Osteocyte (in vitro differentiated cells): ENCODE results near the gene DNAJC4. TPM values are rescaled to one million over a fixed set of nuclear protein-coding genes. Genes with fewer than 3 reads are reported as not detected.
A peak's percentile ranks its signal among the peaks of the same experiment; 100 is the strongest.

Experiments
- DNase-seq: peaks from one replicate; pipeline ENCODE4 v3.0.0; 2021; ENCODE audit warnings: mixed read lengths; ENCODE audit not compliant: unreplicated experiment; ENCODE audit errors: extremely low spot score
- H3K27ac Mint-ChIP-seq: one replicate; pipeline ENCODE4 v1.8.0; 2021; ENCODE audit warnings: mild to moderate bottlenecking, mixed read lengths; ENCODE audit not compliant: unreplicated experiment
- H3K27me3 Mint-ChIP-seq: one replicate; pipeline ENCODE4 v1.8.0; 2021; ENCODE audit warnings: mixed read lengths; ENCODE audit not compliant: unreplicated experiment
- H3K36me3 Mint-ChIP-seq: one replicate; pipeline ENCODE4 v1.8.0; 2021; ENCODE audit warnings: mixed read lengths; ENCODE audit not compliant: unreplicated experiment
- H3K4me1 Mint-ChIP-seq: one replicate; pipeline ENCODE4 v1.8.0; 2021; ENCODE audit warnings: mixed read lengths; ENCODE audit not compliant: unreplicated experiment
- H3K4me3 Mint-ChIP-seq: one replicate; pipeline ENCODE4 v1.8.0; 2021; ENCODE audit warnings: mild to moderate bottlenecking, moderate library complexity, mixed read lengths; ENCODE audit not compliant: unreplicated experiment
- H3K9me3 Mint-ChIP-seq: one replicate; pipeline ENCODE4 v1.8.0; 2021; ENCODE audit warnings: mixed read lengths; ENCODE audit not compliant: unreplicated experiment
- total RNA-seq: library from RNA; stranded (reverse); gene quantifications from 2 replicates; pipeline ENCODE4 v1.2.1, GENCODE V29; 2021
- TF ChIP-seq, protein P1 (sequence below): fragments of 200-600 bp; sonication (generic); IDR thresholded peaks from 2 replicates; pipeline ENCODE4 v1.5.0; 2021; ENCODE audit warnings: antibody characterized with exemption, mild to moderate bottlenecking, moderate library complexity

DNAJC4 gene
- total RNA-seq, 1 donor from 2014 or later = 49.9 TPM

DNA sequence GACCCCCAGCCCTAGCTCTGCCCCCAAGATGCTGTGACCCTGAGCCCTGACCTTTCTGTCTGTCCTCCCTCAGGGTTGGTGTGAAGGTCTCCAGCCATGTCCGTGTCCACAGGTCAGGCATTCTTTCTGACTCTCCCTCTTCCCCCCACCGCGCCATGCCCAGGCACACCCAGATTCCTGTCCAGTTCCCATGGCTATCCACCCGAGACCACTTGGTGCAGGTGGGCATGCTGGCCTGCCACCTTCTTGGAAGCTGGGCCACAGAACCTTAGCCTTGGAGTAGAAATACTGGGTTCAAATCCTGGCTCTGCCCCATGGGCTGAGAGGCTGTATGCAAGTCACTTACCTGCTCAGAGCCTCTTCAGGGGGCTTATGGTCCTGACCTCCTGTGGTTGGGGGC, 18.7 kb downstream of the DNAJC4 start:
- H3K9me3 Mint-ChIP-seq = no peaks in the 10 kb centered on the region
- H3K36me3 Mint-ChIP-seq = peaks cover 3% of the 10 kb centered on the region
- H3K27me3 Mint-ChIP-seq = no peaks in the 10 kb centered on the region
- TF ChIP-seq, protein P1, sequence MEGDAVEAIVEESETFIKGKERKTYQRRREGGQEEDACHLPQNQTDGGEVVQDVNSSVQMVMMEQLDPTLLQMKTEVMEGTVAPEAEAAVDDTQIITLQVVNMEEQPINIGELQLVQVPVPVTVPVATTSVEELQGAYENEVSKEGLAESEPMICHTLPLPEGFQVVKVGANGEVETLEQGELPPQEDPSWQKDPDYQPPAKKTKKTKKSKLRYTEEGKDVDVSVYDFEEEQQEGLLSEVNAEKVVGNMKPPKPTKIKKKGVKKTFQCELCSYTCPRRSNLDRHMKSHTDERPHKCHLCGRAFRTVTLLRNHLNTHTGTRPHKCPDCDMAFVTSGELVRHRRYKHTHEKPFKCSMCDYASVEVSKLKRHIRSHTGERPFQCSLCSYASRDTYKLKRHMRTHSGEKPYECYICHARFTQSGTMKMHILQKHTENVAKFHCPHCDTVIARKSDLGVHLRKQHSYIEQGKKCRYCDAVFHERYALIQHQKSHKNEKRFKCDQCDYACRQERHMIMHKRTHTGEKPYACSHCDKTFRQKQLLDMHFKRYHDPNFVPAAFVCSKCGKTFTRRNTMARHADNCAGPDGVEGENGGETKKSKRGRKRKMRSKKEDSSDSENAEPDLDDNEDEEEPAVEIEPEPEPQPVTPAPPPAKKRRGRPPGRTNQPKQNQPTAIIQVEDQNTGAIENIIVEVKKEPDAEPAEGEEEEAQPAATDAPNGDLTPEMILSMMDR = no peak
- no peak for DNase-seq
- H3K27ac Mint-ChIP-seq = no peak overlapping the region
- peaks cover 33% of the 10 kb centered on the region for H3K4me1 Mint-ChIP-seq
- H3K4me3 Mint-ChIP-seq = no peak overlapping the region

DNA sequence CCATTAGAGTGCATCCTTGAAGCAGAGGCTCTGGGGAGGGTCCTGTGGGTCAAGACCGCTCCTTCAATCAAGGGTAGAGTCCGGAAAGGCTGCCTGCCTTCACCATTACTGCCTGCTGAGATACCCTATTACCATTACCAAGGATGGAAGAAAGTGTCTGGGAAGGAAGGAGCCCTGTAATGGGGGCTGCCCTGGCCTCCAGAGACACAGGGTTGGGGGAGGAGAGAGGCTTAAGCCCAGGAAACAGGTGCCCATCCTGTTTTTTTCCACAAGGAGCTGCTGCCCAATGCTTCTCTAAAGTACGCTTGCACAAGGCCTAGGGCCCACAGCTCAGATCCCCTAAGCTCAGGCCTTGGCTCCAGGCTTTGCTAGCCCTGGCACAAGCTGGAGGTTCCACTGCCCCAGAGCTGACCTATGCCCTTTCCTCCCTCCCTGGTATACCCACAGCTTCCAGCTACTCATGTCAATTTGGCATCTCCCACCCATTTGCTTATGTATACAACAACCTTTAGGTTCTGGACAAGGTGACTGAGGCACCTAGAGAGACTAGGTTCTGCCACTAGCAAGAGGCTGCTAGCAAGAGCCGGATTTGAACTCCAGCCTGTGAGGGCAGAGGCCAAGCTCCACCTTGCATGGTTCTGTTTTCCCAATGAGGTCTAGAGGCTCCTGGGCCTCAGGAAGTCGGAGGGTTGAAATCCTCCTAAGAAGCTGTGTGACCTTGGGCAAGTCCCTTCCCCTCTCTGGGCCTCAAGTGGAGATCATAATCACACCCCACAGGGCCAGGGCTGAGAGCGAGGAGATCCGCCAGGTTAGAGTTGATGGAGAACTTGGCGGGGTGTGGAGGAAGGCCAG, 19.4 kb downstream of the DNAJC4 start:
- DNase-seq = no peak
- H3K36me3 Mint-ChIP-seq = no peaks in the 10 kb centered on the region
- no peaks in the 10 kb centered on the region for H3K27me3 Mint-ChIP-seq
- TF ChIP-seq, protein P1 = no peak
- H3K4me1 Mint-ChIP-seq = peaks cover 30% of the 10 kb centered on the region
- no peak overlapping the region for H3K4me3 Mint-ChIP-seq
- H3K9me3 Mint-ChIP-seq = no peaks in the 10 kb centered on the region
- H3K27ac Mint-ChIP-seq = no peak overlapping the region

DNA sequence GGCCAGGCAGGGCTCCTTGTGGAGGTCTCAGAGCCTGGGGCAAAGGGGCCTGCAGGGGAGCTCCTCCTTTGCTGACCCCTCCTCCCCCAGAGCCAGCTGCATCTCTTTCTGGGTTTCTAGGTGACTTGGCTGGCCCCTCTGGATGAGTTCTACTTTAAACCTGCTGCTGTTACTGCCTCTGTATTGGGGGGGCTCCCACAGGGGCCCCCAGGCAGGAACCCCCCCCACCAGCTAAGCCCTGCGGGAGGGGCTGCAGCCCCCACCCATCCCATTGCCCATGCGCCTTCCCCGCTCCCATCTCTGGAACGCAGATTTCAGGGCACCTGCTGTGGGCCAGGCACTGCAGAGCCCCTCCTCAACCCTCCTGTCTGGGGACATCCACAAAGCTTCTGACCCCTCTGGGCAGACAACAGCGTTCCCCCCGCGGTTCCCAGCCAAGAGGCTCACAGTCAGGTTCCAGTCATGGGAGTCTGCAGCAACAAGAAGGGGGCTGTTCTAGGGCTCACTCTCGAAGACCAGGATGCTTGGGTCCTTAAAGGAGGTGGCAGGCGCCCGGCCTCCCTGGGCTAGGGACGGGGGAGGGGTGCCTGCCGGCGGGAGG, 20.2 kb downstream of the DNAJC4 start:
- TF ChIP-seq, protein P1 = no peak
- Mint-ChIP-seq H3K4me1 (peaks cover 26% of the 10 kb centered on the region), H3K9me3 (no peaks in the 10 kb centered on the region), H3K27ac (no peak overlapping the region), H3K27me3 (no peaks in the 10 kb centered on the region), H3K36me3 (no peaks in the 10 kb centered on the region), H3K4me3 (peak overlapping the region; percentile 79)
- no peak for DNase-seq

DNA sequence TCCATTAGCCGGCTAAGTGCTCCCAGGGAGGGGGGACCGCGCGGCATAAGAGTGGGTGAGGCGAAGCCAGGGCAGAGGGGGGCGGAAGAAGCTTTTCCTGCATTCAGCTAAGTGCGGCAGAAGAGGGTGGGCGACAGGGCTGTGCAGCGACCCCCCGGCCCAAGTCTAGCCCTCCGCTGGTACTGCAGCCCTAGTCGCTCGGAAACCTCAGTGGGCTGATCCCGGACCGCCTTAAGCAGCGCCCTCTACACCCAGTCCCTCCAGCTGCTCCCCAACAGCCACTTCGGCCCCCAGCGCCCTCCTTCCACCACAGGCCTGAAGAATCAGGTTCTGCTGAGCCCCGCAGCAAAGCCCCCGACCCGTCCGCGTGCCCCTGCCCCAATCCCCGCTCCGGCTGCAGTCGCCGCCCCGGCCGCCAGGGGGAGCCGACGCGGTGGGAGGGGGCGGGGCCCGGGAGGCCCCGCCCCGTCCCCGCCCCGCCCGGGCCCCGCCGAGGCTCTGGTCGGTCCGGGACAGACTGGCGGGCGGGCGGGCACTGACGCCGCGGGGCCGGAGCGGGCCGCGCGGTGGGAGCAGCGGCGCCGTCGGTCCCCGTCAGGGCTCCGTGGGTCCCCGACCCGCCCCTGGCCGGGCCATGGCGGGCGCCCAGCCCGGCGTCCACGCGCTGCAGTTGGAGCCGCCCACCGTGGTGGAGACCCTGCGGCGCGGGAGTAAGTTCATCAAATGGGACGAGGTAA, 20.8 kb downstream of the DNAJC4 start, which contains the start of gene PLCB3:
PLCB3 (plus strand) TSS at position 515 of the 737 bp plus-strand sequence; CDS start at position 635, 120 bp downstream.
- no peaks in the 10 kb centered on the region for H3K9me3 Mint-ChIP-seq
- DNase-seq = no peak
- TF ChIP-seq, protein P1 = peak; percentile 82

DNA sequence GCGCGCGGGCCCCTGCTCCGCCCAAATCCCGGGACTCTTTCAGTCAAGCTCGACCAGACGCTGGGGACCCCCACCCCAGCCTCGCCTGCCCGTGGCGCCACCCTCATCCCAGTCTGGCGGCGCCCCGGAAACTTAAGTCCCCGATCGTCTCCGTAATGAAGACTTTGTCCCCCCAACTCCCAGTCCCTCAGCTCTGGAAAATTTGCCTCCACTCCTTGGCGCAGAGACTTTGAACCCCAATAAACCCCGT, 21.3 kb downstream of the DNAJC4 start:
- TF ChIP-seq, protein P1 = no peak
- DNase-seq = no peak
- no peaks in the 10 kb centered on the region for H3K36me3 Mint-ChIP-seq
- peak overlapping the region; percentile 86 for H3K4me3 Mint-ChIP-seq
- no peaks in the 10 kb centered on the region for H3K9me3 Mint-ChIP-seq
- H3K27me3 Mint-ChIP-seq = no peaks in the 10 kb centered on the region
- H3K27ac Mint-ChIP-seq = peak overlapping the region; percentile 64
- H3K4me1 Mint-ChIP-seq = peaks cover 26% of the 10 kb centered on the region

More for the DNA sequence above, 20.8 kb downstream of the DNAJC4 start, which contains the start of gene PLCB3:
- Mint-ChIP-seq H3K27me3 (no peaks in the 10 kb centered on the region), H3K36me3 (no peaks in the 10 kb centered on the region), H3K27ac (peak within 1 kb of the TSS; percentile 64), H3K4me1 (peaks cover 26% of the 10 kb centered on the region), H3K4me3 (peak within 1 kb of the TSS; percentile 86)
